ENCODE data around the gene ZDHHC3. TPM values are rescaled to one million over a fixed set of nuclear protein-coding genes. Genes with fewer than 3 reads are reported as not detected.
A peak's percentile ranks its signal among the peaks of the same experiment; 100 is the strongest.

The ZDHHC3 gene
- total and polyA plus RNA-seq, 3 experiments from 2014 or later = 40.9 to 46.3 (median 41.8) TPM

- Mint-ChIP-seq H3K4me1 (peaks cover 3 to 4% (median 4%) of the 10 kb centered on the region in 3 donors), H3K27ac (no peak overlapping the region), H3K36me3 (peaks cover 8 to 92% (median 16%) of the 10 kb centered on the region in 3 donors), H3K27me3 (no peaks in the 10 kb centered on the region), H3K4me3 (no peak overlapping the region), H3K9me3 (no peaks in the 10 kb centered on the region)
- no peaks in the 10 kb centered on the region for H3K27me3 ChIP-seq (ENCODE audit: insufficient read depth, low read length, poor library complexity, severe bottlenecking)
- ChIA-PET POLR2A (no interaction called here), CTCF (no interaction called here)
- no peaks in the 10 kb centered on the region for H3K4me1 ChIP-seq (ENCODE audit: insufficient read depth, low read length)
- no peak for DNase-seq
- H3K4me3 ChIP-seq (ENCODE audit: low read length) = no peak overlapping the region
- no peak overlapping the region for H3K27ac ChIP-seq (ENCODE audit: low read depth, low read length)
- no peaks in the 10 kb centered on the region for H3K9me3 ChIP-seq (ENCODE audit: low read length)
- H3K36me3 ChIP-seq (ENCODE audit: insufficient read depth, low read length) = peaks cover 18% of the 10 kb centered on the region
Observed at GRCh38 chr3:44930911-44931310, 45.1 kb downstream of the ZDHHC3 start.

GRCh38 chr3:44929782-44930181 lies 46.2 kb downstream of the ZDHHC3 start:
- Mint-ChIP-seq H3K4me3 (no peak overlapping the region), H3K27ac (no peak overlapping the region), H3K4me1 (no peaks in the 10 kb centered on the region), H3K9me3 (no peaks in the 10 kb centered on the region), H3K36me3 (peaks cover 8 to 96% (median 17%) of the 10 kb centered on the region in 3 donors), H3K27me3 (no peaks in the 10 kb centered on the region)
- Histone ChIP-seq H3K4me3 (ENCODE audit: low read length) (no peak overlapping the region), H3K27me3 (ENCODE audit: insufficient read depth, low read length, poor library complexity, severe bottlenecking) (no peaks in the 10 kb centered on the region), H3K36me3 (ENCODE audit: insufficient read depth, low read length) (peaks cover 18% of the 10 kb centered on the region), H3K9me3 (ENCODE audit: low read length) (no peaks in the 10 kb centered on the region), H3K4me1 (ENCODE audit: insufficient read depth, low read length) (no peaks in the 10 kb centered on the region), H3K27ac (ENCODE audit: low read depth, low read length) (no peak overlapping the region)
- CTCF ChIA-PET = no interaction called here
- POLR2A ChIA-PET = no interaction called here
- no peak for DNase-seq

- CTCF ChIA-PET = no interaction called here
- no peaks in the 10 kb centered on the region for H3K9me3 Mint-ChIP-seq
- no peaks in the 10 kb centered on the region for H3K27me3 ChIP-seq (ENCODE audit: insufficient read depth, low read length, poor library complexity, severe bottlenecking)
- H3K4me1 ChIP-seq (ENCODE audit: insufficient read depth, low read length) = no peaks in the 10 kb centered on the region
- peaks cover 18% of the 10 kb centered on the region for H3K36me3 ChIP-seq (ENCODE audit: insufficient read depth, low read length)
- no peak for DNase-seq
- peaks cover 8 to 95% (median 17%) of the 10 kb centered on the region in 3 donors for H3K36me3 Mint-ChIP-seq
- H3K4me1 Mint-ChIP-seq = no peaks in the 10 kb centered on the region
- no peaks in the 10 kb centered on the region for H3K27me3 Mint-ChIP-seq
- no peak overlapping the region for H3K4me3 ChIP-seq (ENCODE audit: low read length)
- H3K27ac Mint-ChIP-seq = peak overlapping the region in 2 of 8 donors; percentile 17 to 57
- H3K27ac ChIP-seq (ENCODE audit: low read depth, low read length) = no peak overlapping the region
- POLR2A ChIA-PET = no interaction called here
- H3K4me3 Mint-ChIP-seq = no peak overlapping the region
- no peaks in the 10 kb centered on the region for H3K9me3 ChIP-seq (ENCODE audit: low read length)
Observed at GRCh38 chr3:44927371-44927770, 48.6 kb downstream of the ZDHHC3 start.

GRCh38 chr3:44926921-44927320 lies 49.1 kb downstream of the ZDHHC3 start:
- no peaks in the 10 kb centered on the region for H3K9me3 Mint-ChIP-seq
- no peaks in the 10 kb centered on the region for H3K27me3 ChIP-seq (ENCODE audit: insufficient read depth, low read length, poor library complexity, severe bottlenecking)
- H3K27ac ChIP-seq (ENCODE audit: low read depth, low read length) = no peak overlapping the region
- no peaks in the 10 kb centered on the region for H3K27me3 Mint-ChIP-seq
- no peaks in the 10 kb centered on the region for H3K4me1 ChIP-seq (ENCODE audit: insufficient read depth, low read length)
- H3K4me3 Mint-ChIP-seq = no peak overlapping the region
- DNase-seq = no peak
- H3K9me3 ChIP-seq (ENCODE audit: low read length) = no peaks in the 10 kb centered on the region
- ChIA-PET CTCF (no interaction called here), POLR2A (no interaction called here)
- peak overlapping the region in 2 of 8 donors; percentile 17 to 57 for H3K27ac Mint-ChIP-seq
- no peaks in the 10 kb centered on the region for H3K4me1 Mint-ChIP-seq
- peaks cover 8 to 95% (median 16%) of the 10 kb centered on the region in 3 donors for H3K36me3 Mint-ChIP-seq
- no peak overlapping the region for H3K4me3 ChIP-seq (ENCODE audit: low read length)
- peaks cover 16% of the 10 kb centered on the region for H3K36me3 ChIP-seq (ENCODE audit: insufficient read depth, low read length)

GRCh38 chr3:44926172-44926571 lies 49.8 kb downstream of the ZDHHC3 start:
- POLR2A ChIA-PET = no interaction called here

GRCh38 chr3:44924457-44925084 lies 51.4 kb downstream of the ZDHHC3 start:
- Histone ChIP-seq H3K4me3 (ENCODE audit: low read length) (no peak overlapping the region), H3K4me1 (ENCODE audit: insufficient read depth, low read length) (no peaks in the 10 kb centered on the region), H3K36me3 (ENCODE audit: insufficient read depth, low read length) (peaks cover 3% of the 10 kb centered on the region), H3K9me3 (ENCODE audit: low read length) (no peaks in the 10 kb centered on the region), H3K27ac (ENCODE audit: low read depth, low read length) (no peak overlapping the region), H3K27me3 (ENCODE audit: insufficient read depth, low read length, poor library complexity, severe bottlenecking) (no peaks in the 10 kb centered on the region)
- ChIA-PET CTCF (interaction anchor here (2.7 kb wide), 1 partner anchor 10 kb away, joined by 11 read pairs; no protein-coding TSS in a partner anchor), POLR2A (no interaction called here)
- DNase-seq = no peak
- Mint-ChIP-seq H3K4me3 (no peak overlapping the region), H3K36me3 (peaks cover 8 to 91% (median 12%) of the 10 kb centered on the region in 3 donors), H3K27ac (peak overlapping the region in 3 of 8 donors; percentile 20 to 63 (median 27)), H3K27me3 (no peaks in the 10 kb centered on the region), H3K4me1 (no peaks in the 10 kb centered on the region), H3K9me3 (no peaks in the 10 kb centered on the region)

More at GRCh38 chr3:44926172-44926571, 49.8 kb downstream of the ZDHHC3 start:
- DNase-seq = no peak
- H3K27ac ChIP-seq (ENCODE audit: low read depth, low read length) = no peak overlapping the region
- H3K4me3 ChIP-seq (ENCODE audit: low read length) = no peak overlapping the region
- no peaks in the 10 kb centered on the region for H3K9me3 ChIP-seq (ENCODE audit: low read length)
- Mint-ChIP-seq H3K9me3 (no peaks in the 10 kb centered on the region), H3K4me3 (no peak overlapping the region), H3K36me3 (peaks cover 8 to 92% (median 15%) of the 10 kb centered on the region in 3 donors), H3K4me1 (no peaks in the 10 kb centered on the region), H3K27me3 (no peaks in the 10 kb centered on the region), H3K27ac (peak overlapping the region in 1 of 8 donors; percentile 50)
- CTCF ChIA-PET = no interaction called here
- peaks cover 9% of the 10 kb centered on the region for H3K36me3 ChIP-seq (ENCODE audit: insufficient read depth, low read length)
- no peaks in the 10 kb centered on the region for H3K4me1 ChIP-seq (ENCODE audit: insufficient read depth, low read length)
- H3K27me3 ChIP-seq (ENCODE audit: insufficient read depth, low read length, poor library complexity, severe bottlenecking) = no peaks in the 10 kb centered on the region

GRCh38 chr3:44923632-44924456 lies 52.1 kb downstream of the ZDHHC3 start:
- Histone ChIP-seq H3K4me1 (ENCODE audit: insufficient read depth, low read length) (no peaks in the 10 kb centered on the region), H3K9me3 (ENCODE audit: low read length) (no peaks in the 10 kb centered on the region), H3K4me3 (ENCODE audit: low read length) (no peak overlapping the region), H3K36me3 (ENCODE audit: insufficient read depth, low read length) (peaks cover 3% of the 10 kb centered on the region), H3K27me3 (ENCODE audit: insufficient read depth, low read length, poor library complexity, severe bottlenecking) (no peaks in the 10 kb centered on the region), H3K27ac (ENCODE audit: low read depth, low read length) (no peak overlapping the region)
- Mint-ChIP-seq H3K27ac (peak overlapping the region in 1 of 8 donors; percentile 42), H3K9me3 (no peaks in the 10 kb centered on the region), H3K4me1 (no peaks in the 10 kb centered on the region), H3K36me3 (peaks cover 8 to 88% (median 12%) of the 10 kb centered on the region in 3 donors), H3K4me3 (no peak overlapping the region), H3K27me3 (no peaks in the 10 kb centered on the region)
- ChIA-PET POLR2A (no interaction called here), CTCF (interaction anchor here (2.7 kb wide), 1 partner anchor 10 kb away, joined by 11 read pairs; no protein-coding TSS in a partner anchor)
- no peak for DNase-seq

- no peaks in the 10 kb centered on the region for H3K9me3 ChIP-seq (ENCODE audit: low read length)
- no peaks in the 10 kb centered on the region for H3K36me3 ChIP-seq (ENCODE audit: insufficient read depth, low read length)
- no peak overlapping the region for H3K4me3 ChIP-seq (ENCODE audit: low read length)
- no peaks in the 10 kb centered on the region for H3K4me1 ChIP-seq (ENCODE audit: insufficient read depth, low read length)
- H3K27ac ChIP-seq (ENCODE audit: low read depth, low read length) = no peak overlapping the region
- no peak overlapping the region for H3K4me3 Mint-ChIP-seq
- H3K27me3 ChIP-seq (ENCODE audit: insufficient read depth, low read length, poor library complexity, severe bottlenecking) = no peaks in the 10 kb centered on the region
- H3K9me3 Mint-ChIP-seq = no peaks in the 10 kb centered on the region
- ChIA-PET CTCF (no interaction called here), POLR2A (no interaction called here)
- H3K36me3 Mint-ChIP-seq = peaks cover 0 to 64% (median 10%) of the 10 kb centered on the region in 3 donors
- H3K4me1 Mint-ChIP-seq = no peaks in the 10 kb centered on the region
- peak overlapping the region in 2 of 8 donors; percentile 17 to 41 for H3K27ac Mint-ChIP-seq
- H3K27me3 Mint-ChIP-seq = no peaks in the 10 kb centered on the region
- no peak for DNase-seq
Observed at GRCh38 chr3:44920081-44920480, 55.9 kb downstream of the ZDHHC3 start.

Data from CD8-positive, alpha-beta memory T cell (primary cell).